Jurkat, Clone E6-1 (cell line): Measurements from ENCODE around the gene PRDM11.

Source experiments
- DNase-seq: peaks from one replicate; pipeline ENCODE4 v3.0.0-alpha.2; 2011; ENCODE audit warnings: low read depth, low spot score
- H3K4me3 ChIP-seq: 2 replicates; pipeline ENCODE4 v1.5.1; 2011; ENCODE audit warnings: mild to moderate bottlenecking, low read length, control low read depth, moderate library complexity

Gene PRDM11

DNA sequence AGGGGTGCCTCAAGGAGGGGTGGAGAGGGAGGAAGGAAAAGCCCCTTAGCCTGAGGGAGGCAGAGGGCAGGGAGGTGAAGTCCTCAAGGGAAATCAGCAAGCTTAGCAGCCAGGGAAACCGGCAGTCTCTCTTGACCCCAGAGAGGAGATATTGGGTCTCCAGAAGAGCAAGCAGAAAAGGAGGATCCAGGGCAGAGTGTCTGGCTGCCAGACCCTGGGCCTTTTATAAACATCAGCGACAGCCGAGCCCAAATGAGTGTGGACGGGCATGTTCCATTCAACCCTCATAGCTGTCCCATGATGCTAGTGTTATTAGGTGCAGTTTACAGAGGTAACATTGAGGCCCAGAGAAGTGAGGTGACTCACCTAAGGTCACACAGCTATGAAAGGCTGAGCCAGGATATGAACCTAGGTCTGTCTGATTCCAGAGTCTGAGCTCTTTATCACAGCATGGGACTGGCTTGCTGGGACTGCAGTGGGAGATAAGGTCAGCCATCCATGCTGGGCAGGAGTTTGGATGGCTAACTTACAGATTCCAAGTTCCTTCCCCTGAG lies 9.3 kb downstream of the PRDM11 start:
- DNase-seq = no peak
- H3K4me3 ChIP-seq = no peak overlapping the region

DNA sequence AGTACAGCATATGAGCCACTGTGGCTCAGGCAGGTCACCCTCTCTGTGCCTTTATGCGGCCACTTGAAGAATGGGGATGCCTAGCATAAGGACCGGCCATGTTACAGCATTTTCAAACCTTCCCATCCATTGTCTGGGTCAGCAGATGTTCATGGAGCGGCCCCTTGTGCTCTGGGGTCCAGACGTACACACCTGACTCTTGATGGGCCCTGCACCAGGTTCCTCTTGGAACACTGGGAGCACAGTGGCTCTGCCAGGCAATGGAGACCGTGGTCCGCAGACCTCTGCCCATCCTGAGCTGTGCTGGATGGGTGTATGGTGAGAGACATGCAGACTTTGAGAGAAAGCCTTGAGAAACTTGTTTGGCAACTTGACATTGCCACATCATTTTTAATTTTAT lies 9.8 kb downstream of the PRDM11 start:
- H3K4me3 ChIP-seq = no peak overlapping the region
- DNase-seq = no peak

DNA sequence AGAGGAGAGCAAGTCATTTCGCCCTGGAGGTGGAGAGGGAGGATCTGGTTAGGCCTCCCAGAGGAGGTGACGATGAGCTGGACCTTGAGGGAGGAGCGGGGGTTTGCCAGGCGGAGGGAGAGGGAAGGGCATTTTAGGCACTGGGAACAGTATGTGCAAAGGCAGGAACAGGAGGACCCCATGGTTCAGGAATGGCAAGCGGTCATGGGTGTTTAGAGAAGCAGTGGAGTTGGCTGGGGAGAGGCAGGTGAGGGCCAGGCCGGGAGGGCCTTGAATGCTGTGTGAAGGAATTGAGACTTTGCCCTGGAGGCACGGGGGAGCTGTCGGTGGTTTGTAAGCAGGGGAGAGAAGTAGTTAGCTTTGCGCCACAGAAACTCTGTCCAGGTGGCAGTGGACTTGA lies 10.3 kb downstream of the PRDM11 start:
- no peak for DNase-seq
- H3K4me3 ChIP-seq = no peak overlapping the region

DNA sequence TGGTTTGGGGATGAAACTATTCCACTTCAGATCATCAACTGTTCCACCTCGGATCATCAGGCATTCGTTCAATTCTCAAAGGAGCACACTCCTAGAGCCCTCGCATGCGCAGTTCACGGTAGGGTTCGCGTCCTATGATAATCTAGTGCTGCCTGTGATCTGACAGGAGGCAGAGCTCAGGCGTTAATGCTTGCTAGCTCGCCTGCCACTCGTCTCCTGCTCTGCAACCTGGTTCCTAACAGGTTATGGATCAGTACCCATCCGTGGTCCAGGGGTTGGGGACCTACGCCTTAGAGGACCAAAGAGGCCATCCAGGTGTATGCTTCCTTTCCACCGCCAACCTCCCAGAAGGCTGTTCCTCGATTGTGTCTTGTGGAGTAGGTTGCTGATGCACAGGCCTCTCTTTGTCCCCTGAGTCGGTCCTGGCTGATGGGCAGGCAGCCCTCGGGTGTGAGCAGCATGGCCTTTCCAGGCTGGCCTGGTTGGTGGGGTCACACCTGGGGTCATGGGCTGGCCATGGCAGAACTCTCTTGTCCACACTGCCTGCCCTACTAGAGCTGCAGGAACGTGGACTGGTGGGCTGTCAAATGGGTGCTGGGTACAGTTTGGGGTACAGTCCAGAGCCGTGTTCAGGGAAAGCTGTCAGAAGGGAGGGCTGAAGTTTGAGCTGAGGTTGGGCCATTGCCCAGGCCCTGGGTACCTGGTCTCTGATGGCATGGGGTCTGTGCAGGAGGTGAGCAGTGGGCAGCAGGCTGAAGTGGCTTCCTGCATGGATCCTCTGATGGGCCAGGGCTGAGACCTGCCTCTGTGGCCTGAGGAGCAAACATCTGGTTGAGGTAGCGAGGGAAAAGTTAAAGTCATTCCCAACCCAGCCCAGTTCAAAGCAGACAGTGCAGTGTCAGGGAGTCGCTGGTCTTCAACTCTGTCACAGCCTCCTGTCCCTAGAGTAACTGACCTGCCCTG lies 11.1 kb downstream of the PRDM11 start:
- no peak overlapping the region for H3K4me3 ChIP-seq
- no peak for DNase-seq

DNA sequence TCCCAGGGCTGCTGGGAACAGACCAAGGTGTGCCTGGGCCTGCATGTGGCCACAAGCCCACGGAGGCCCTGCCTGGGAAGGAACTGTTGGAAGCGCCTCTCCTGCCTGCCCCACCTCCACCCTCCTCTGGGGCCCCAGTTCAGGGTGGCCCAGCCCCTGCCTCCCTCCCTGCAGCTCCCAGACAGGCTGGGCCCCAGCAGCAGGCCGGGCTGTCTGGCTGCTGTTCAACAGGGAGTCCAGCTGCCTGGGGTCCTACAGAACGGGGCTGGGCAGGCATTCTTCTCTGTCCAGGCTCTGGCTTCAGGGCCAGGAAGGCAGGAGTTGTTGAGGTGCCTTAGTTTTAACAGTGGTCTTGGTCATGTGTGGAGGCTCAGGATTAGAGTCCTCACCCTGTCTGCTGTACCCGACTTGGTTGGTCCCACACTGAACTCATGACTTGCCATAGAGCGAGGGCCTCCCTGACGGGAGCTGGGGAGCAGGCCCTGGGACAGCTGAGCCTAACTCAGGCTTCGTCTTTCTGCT lies 11.8 kb downstream of the PRDM11 start:
- DNase-seq = no peak
- H3K4me3 ChIP-seq = no peak overlapping the region

DNA sequence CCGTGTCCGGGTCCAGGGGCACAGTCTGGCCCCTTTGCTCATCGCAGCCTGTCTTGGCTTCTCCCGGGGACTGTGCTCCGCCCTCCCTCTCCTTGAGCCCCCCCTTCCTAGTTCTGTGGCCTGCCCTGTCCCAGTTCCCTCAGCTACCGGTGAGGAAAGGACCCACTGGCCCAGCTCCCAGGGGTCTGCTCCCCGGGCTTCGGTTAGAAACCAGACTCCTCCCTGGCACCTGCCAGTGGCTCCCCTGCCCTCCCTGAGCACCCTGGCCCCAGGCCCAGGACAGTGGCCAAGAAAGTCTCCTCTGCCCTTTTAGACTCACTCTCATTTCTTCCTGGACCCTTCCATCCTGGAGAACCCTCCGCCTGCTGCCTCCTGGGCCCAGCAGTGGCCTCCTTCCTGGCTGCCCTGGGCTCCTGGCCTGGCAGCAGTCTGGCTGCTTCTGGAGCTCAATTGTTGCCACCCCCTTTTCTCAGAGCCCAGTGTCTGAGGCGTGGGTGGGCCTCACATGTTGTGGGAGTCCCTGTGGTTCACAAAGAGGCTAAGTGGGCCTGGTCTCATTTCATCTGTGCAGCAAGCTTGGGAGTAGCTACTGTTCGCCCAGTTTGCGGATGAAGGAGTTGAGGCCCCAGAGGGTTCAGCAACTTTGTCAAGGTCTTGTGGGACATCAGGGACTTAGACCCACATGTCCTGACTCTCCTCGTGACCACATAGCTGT lies 12.6 kb downstream of the PRDM11 start:
- H3K4me3 ChIP-seq = no peak overlapping the region

DNA sequence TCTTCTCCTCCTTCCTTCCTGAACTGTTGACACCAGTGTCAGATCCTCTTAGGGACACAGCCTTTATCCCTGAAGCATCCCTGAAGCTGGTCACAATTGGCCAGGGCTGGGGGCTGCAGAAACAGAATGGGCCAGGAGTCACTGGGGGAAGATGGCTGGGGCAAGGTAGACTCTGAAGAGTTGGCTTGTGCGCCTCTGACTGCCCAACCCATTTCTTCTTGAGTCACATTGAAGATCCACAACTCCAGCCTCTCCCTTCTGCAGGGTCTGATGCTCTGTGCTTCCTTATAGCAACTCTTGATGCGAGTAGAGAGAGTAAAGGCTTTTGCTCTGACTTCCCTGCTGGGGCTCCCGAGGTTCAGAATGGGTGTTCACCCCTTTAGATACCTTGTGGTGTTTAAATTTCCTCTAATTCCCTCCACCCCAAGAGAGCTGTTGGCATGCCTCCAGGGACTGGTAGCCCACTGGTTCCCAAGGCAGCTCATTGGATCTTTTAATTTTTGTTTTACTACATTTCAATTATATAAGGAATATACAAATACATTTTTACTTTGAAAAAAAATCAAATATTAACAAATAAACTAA lies 13.4 kb downstream of the PRDM11 start:
- H3K4me3 ChIP-seq = no peak overlapping the region
- no peak for DNase-seq

More for the DNA sequence above, 12.6 kb downstream of the PRDM11 start:
- DNase-seq = no peak

DNA sequence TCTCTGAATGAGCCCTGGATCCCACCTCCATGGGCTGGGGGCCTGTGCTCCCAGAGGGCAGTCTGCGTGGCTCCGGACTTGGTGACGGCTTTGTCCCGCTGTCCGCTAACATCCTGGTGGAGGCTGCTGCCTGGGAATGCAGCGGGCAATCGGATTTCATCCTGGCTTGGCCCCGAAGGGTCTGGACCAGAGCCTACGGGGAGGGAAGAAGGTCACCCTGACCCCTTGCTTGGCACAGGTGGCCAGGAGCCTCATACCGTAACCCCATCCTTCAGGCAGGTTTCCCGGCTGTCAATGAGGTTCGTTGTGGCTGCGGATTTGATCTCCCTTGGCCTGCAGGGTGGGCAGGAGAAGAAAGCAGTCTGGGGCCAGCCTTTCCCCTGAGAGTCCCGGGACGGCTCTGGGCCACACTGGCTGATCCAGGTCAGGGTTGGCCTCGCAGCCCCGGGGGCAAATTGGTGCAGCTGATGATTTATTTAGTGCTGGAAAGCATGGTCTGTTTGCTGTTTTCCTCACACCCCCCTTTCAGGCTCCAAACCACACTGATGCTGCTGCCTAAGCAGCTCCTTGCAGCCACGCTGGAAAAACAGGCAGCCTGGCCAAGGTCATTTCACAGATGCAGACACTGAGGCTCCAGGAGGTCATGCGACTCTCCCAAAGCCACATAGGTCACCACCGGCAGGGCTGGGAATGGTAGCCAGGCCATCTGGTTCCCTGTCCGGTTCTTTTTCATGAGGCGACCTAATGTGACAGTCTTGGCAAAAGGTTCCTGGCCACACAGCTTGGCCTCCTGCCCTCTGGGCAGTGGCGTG lies 15.0 kb downstream of the PRDM11 start:
- DNase-seq = no peak

DNA sequence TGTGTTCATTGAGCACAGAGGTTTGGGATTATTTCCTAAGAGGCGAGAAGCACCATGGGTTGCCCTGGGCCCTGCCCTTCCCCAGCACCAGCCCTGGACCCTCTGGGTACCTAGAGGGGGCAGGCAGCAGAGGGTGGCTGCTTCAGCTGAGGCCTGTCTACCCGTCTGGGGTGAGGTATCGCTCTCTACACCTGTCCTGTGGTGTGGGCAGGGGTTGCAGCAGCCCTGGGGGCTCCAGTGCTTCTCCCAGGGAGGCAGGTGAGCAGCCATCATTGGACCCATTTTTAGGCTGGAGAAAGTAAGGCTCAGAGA lies 15.6 kb downstream of the PRDM11 start:
- no peak for DNase-seq
- no peak overlapping the region for H3K4me3 ChIP-seq

More for the DNA sequence above, 15.0 kb downstream of the PRDM11 start:
- no peak overlapping the region for H3K4me3 ChIP-seq

DNA sequence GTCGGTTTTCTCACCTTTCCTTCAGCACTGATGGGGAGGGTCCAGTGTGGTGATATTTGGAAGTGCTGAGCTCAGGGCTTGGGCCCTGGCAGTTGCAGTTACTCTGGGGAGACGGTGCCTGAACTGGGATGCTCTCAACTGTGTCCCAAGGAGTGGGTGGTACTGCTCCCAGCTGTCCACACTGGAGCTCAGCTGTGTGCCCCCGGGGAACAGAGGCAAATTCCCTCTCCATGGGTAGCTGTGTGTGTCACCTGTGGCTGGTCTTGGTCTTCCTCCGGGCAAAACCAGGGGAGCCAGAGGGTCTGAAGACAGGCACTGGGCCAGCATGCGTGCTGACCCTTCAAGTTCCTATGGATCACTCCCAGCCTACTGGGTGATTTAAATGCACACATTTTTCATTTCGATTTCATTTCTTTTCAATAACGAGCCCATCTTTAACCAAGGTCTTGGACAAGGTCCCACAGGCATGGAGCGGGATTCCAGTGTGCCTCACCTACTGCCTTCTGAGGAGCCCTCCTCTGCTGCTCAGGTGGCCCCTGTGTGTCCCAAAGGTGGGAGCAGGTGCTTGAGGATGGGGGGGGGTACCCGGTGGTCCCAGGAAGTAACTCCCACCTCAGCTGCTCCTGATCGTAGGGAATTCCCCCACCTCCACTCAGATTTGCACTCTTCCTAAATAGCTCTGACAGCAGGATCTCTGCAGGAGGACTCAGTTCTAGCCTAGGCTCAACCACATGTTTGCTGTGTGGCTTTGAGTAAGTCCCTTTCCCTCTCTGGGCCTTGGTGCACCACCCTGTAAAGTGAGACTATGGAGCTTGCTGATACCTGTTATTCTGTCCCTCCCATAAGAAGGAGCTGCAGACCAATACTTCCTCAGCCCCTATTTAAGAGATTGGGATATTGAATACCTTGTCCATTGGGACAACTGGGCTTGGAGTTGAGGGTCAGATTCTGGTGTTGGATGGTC lies 16.8 kb downstream of the PRDM11 start:
- no peak for DNase-seq

DNA sequence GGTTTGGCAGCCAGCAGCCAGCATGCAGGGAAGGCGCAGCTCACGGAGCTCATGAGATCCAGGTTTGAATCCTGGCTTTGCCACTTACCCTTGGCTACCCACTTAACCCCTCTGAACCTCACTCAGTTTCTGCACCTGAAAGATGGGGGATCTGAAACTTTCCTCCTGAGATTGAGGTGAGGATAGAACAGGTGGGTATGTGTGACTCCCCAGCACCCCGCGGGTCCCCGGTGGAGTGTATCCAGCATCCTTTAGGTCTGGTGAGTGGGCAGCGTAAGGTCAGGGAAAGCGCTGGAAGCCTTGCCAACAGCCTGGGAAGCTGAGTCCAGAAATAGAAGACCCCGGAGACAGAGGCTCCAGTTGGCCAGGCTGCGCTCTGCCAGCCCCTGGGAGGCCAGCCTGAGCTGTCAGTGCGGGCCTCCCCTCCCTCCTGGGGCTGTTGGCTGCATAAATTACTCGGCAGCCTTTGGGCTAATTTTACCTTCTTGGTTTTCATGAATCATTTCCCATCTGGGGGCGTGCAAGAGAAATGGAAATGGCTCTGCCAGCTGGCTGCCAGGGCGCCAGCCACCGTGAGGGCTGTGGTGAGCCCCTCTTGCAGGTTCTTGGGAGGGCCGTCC lies 17.6 kb downstream of the PRDM11 start:
- DNase-seq = no peak
- H3K4me3 ChIP-seq = no peak overlapping the region

More for the DNA sequence above, 16.8 kb downstream of the PRDM11 start:
- H3K4me3 ChIP-seq = no peak overlapping the region

DNA sequence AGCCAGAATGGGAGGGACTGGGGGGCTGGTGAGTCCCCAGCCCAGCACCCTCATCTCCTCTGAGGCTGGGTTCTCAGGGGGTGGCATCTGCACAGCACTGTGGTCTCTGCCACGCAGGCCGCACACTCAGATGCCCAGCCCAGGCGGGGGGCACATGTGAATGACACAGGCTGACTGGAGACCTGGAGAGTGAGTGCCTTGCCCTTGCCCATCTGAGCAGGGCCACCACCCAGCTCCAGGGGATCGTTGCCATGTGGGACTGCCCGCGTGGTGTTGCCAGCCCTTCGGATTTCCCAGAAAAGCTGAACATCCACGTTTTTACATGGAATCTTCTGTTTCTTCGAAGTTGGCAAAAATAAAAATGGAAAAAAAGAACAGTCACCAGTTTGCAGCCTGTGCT lies 18.9 kb downstream of the PRDM11 start:
- DNase-seq = no peak
- H3K4me3 ChIP-seq = no peak overlapping the region

DNA sequence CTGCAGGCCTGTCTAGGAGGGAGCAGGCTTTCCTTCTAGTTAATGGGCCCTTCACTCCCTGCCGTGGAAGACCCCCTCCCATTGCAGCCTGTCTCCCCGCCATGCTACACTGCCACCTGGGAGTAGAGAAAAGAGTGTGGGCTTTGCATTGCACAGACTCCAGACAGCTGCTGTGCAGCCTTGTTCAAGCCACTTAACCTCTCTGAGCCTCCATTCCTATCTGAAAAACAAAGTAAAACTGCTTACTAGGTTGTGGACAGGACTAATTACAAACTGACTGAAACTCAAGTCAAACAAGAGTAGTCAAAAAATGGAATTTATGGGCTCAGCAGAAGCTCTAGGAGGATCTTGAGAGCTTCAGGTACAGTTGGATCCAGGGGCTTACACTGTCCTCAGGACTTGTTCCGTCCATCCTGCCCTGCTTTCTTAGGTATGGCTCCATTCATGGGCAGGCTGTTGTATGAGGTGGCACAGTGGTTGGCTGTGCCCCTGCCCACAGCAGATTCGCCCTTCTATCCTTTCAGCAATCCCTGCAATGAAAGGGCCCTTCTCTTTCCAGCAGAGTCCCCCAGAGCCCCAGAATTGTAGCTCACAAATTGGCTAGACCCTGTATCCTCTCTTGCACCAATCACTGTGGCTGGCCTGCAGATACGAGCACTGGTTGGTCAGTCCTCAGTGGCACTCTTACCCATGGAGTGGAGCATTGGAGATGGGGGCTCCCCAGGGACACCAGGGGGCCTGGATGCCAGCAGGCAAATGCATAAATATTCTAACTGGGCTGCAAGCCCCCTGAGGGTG lies 19.6 kb downstream of the PRDM11 start:
- H3K4me3 ChIP-seq = no peak overlapping the region
- no peak for DNase-seq

DNA sequence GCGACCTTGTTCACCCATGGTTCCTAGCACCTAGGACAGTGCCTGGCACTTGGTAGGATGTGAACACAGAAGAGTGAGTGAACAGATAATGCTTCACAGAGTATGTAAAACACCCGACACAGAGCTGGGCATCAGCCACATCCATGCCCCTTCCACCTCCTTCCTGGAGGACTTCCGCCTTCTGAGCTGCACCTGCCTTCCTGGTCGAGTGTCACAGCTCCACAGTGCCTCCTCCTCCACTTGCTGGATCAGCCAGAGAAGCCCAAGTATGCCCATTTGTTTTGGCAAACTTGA lies 20.1 kb downstream of the PRDM11 start:
- DNase-seq = no peak
- no peak overlapping the region for H3K4me3 ChIP-seq

DNA sequence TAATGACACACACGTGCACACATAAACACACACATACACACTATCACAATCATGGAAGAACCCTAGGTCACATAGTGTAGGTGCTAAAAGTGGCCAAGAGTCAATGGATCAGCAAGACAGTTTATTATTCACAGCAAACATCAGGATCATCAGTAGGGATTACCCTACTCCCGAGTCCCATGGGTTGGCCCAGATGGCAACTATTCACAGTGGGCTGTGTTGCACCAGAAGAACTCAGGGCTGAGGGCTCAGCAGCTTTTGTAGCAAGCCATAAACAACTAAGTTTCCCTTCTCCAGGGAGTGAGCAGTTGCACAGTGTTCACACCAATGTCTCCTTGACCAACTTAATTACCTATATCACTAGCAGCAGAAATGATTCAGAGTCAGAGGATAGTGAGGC lies 20.8 kb downstream of the PRDM11 start:
- DNase-seq = no peak

DNA sequence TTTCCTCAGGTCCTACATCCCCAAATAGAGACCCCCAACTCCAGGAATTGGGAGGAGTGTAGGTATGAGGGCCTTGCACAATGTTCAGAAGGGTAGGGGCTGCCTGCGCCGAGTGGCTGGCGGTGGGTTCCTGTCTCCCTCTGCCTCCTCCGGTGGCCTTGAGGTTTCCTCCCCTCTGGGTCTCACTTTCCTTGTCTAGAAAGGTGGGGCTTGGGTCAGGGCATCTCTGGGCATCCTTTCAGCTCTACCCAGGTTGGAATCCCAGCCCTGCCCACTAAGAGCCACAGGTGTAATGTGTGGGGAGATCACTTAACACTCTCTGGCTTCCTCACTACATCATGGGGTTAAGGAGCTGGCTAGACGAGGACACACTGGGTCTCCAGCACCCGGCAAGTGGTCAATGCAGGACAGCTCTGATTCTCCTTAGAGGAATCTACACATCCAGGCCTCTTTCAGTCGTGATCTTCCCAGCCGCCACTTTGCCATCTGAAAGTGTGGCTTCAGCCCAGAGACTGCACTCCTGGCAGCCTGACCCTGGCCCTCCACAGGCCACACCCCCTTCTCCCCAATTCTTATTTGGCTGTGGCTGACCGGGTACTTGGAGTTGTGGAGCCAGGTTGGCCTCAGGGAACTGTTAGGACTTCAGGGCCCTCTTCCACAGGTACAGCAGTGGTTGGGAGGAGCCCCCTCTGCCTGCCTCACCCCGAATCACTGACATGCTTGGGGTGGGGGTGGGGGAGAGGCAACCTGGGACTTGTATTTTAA lies 22.1 kb downstream of the PRDM11 start:
- H3K4me3 ChIP-seq = no peak overlapping the region
- DNase-seq = no peak

More for the DNA sequence above, 20.8 kb downstream of the PRDM11 start:
- no peak overlapping the region for H3K4me3 ChIP-seq
